Measurements from ENCODE around the gene SCARB1.
"Not testable (repeated sequence)": the region's sequence is repeated elsewhere in the genome, so short reads cannot be mapped to it uniquely, and the experiment has no call there.

The SCARB1 gene

GRCh38 chr12:124863416-124864325 is at the start of gene SCARB1:
Gene SCARB1 (minus strand): TSS chr12:124863864. CDS start chr12:124863720, 144 bp downstream.
- DNase-seq (ENCODE audit: low read depth, low spot score), result peak; percentile 61

- not testable (repeated sequence) for DNase-seq (ENCODE audit: low read depth, low spot score)
These were observed 49.0 kb upstream of the SCARB1 start for GRCh38 chr12:124912529-124913287.

- not testable (repeated sequence) for DNase-seq (ENCODE audit: low read depth, low spot score)
These were observed 47.9 kb upstream of the SCARB1 start for GRCh38 chr12:124911521-124911920.

GRCh38 chr12:124910561-124911478 is 47.2 kb upstream of the SCARB1 start:
- no peak for DNase-seq (ENCODE audit: low read depth, low spot score)

GRCh38 chr12:124909831-124910560 is 46.3 kb upstream of the SCARB1 start:
- no peak for DNase-seq (ENCODE audit: low read depth, low spot score)

- DNase-seq (ENCODE audit: low read depth, low spot score), result peak; percentile 84
These were observed 43.1 kb upstream of the SCARB1 start for GRCh38 chr12:124906606-124907261.

GRCh38 chr12:124904306-124905098 is 40.8 kb upstream of the SCARB1 start:
- DNase-seq (ENCODE audit: low read depth, low spot score), result no peak

- DNase-seq (ENCODE audit: low read depth, low spot score), result no peak
These were observed 39.3 kb upstream of the SCARB1 start for GRCh38 chr12:124902916-124903315.

GRCh38 chr12:124901003-124901402 is 37.3 kb upstream of the SCARB1 start:
- no peak for DNase-seq (ENCODE audit: low read depth, low spot score)

GRCh38 chr12:124900345-124900795 is 36.7 kb upstream of the SCARB1 start:
- DNase-seq (ENCODE audit: low read depth, low spot score), result not testable (repeated sequence)

- no peak for DNase-seq (ENCODE audit: low read depth, low spot score)
These were observed 35.2 kb upstream of the SCARB1 start for GRCh38 chr12:124898923-124899294.

- DNase-seq (ENCODE audit: low read depth, low spot score), result peak; percentile 45
These were observed 34.7 kb upstream of the SCARB1 start for GRCh38 chr12:124898200-124898922.

- DNase-seq (ENCODE audit: low read depth, low spot score), result no peak
These were observed 32.8 kb upstream of the SCARB1 start for GRCh38 chr12:124896461-124896860.

- DNase-seq (ENCODE audit: low read depth, low spot score), result no peak
These were observed 30.3 kb upstream of the SCARB1 start for GRCh38 chr12:124893792-124894516.

- DNase-seq (ENCODE audit: low read depth, low spot score), result no peak
These were observed 24.6 kb upstream of the SCARB1 start for GRCh38 chr12:124888260-124888659.

GRCh38 chr12:124887766-124888165 is 24.1 kb upstream of the SCARB1 start:
- not testable (repeated sequence) for DNase-seq (ENCODE audit: low read depth, low spot score)

GRCh38 chr12:124884587-124885438 is 21.1 kb upstream of the SCARB1 start:
- no peak for DNase-seq (ENCODE audit: low read depth, low spot score)

All from activated naive CD8-positive, alpha-beta T cell treated with anti-CD3 and anti-CD28 coated beads, Interleukin-2, amount 50 U/mL, for 16 hours (primary cell).